G401 (cell line): Measurements from ENCODE around the gene COL23A1. TPM values are rescaled to one million over a fixed set of nuclear protein-coding genes. Genes with fewer than 3 reads are reported as not detected.
"Not testable (repeated sequence)": the region's sequence is repeated elsewhere in the genome, so short reads cannot be mapped to it uniquely, and the experiment has no call there.

ENCODE experiments used
- DNase-seq: peaks from one replicate; pipeline ENCODE4 v3.0.0-alpha.2; 2015; ENCODE audit warnings: low spot score
- in situ Hi-C: cut with HindIII; loops from 2 replicates; pipeline ENCODE4 v1.10.0; 2016; ENCODE audit warnings: low sequenced_read_pairs, mixed read lengths
- total RNA-seq: library from RNA; depleted of rRNA; stranded (reverse); fragments of >200 nt; shearing (Covaris generic); gene quantifications from 2 replicates; pipeline ENCODE4 v1.2.3, GENCODE V29; 2014

Gene COL23A1
- total RNA-seq, 1 experiment from 2014 or later: not detected

DNA sequence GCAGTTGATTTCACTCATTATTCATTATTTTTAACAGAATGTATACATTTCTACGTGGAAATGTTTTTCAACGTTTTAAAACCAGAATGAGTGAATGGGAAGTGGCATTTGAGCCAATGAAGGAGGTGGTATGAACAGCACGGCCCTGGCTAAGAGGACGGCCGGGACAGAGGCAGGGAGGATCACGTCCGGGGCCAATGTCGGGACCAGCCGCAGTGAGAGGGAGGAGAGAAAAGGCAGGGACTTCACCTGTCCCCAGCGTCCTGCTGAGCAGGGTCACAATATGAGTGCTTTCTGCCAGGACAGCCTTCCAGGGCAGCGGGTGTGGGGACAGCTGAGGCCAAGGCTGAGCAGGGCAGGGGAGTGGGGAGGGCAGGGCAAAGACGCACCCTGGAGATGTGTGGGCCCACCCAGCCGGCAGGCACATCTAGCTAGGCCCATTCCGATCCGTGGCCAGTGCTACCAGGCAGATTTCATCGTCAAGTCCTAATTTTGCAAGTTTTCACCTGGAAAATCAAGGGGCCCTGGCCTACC lies 209.6 kb downstream of the COL23A1 start:
- in situ Hi-C loops: no loop called here
- DNase-seq: no peak

- no peak for DNase-seq
- in situ Hi-C loops: no loop called here
These were observed 210.1 kb downstream of the COL23A1 start for GRCh38 chr5:178380086-178380485.

GRCh38 chr5:178378527-178379484 lies 211.4 kb downstream of the COL23A1 start:
- in situ Hi-C loops: no loop called here
- DNase-seq: no peak

DNA sequence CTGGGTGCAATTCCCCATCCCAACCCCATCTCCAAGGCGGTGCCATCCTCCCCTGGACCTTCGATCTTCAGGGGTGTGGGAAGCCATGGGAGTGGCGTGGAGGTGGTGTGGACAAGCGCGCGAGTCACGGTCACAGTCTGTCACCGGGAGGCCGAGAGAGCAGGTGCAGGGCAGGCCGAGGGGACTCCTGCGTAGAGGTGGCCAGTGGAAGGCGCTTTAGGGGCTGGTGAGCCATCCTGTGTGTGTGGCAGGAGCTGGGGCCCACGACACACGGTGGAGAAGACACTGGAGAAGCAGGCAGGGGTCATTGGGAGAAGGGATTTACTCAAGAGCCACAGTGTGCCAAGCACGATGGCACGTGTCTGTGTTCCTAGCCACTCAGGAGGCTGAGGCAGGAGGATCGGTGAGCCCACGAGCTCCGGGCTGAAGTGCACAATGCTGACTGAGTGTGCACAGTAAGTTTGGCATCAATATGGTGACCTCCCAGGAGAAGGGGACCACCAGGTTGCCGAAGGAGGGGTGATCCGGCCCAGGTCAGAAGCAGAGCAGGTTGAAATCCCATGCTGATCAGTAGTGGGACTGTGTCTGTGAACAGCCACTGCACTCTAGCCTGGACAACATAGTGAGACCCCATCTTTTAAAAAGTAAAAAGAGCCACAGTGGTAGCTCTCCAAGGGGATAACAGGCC lies 212.5 kb downstream of the COL23A1 start:
- in situ Hi-C loops: no loop called here
- DNase-seq: no peak

DNA sequence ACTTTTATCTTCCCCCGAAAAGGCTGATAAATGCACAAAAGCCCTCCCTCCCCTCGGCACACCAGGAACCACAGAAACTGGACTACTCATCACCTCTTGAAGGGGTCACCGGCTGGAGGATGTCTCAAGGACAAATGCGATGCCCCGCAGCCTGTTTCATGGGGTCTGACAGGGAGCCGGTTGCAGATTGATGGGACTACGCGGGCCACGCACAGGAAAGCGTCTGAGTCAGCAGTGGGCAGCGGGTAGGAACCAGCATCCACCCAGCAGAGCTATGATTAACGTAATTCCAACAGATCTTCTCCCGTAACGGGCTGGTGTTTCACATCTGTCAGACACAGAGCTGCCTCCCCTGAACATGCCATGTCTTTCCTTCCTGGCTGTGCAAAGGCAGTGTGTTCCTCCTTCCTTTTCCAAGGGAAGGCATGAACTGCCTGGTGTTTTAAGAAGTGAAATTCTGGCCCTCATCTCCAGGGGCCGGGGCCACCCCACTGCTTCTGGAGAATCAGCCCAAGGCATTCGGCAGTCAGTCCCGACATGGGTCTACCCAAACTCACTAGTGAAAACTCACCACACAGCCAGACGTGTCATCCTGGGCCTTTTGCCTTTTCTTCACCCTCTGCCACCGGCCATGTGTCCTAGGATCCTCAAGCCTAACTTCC lies 213.1 kb downstream of the COL23A1 start:
- no peak for DNase-seq

GRCh38 chr5:178375348-178375747 lies 214.8 kb downstream of the COL23A1 start:
- DNase-seq: no peak
- in situ Hi-C loops: no loop called here

More for the DNA sequence above, 213.1 kb downstream of the COL23A1 start:
- in situ Hi-C loops: no loop called here

DNA sequence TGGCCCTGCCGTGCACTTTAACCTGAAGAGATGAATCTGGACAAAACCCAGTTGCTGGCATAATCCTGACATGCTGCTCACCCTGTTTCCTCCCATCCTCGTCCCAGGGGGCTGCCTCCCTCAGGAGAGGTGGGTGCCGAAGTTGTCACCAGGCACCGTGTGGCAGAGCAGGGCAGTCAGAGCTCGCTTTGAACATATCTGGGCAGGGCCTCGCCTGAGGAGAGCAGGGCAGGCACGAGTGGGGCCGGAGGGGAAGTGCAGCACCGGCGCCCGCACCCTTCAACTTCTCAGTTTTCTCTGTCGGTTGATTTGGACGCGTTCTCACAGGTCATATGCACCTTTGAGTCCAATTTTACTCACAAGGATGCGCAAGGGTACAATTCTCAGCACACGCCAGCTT lies 216.5 kb downstream of the COL23A1 start:
- no peak for DNase-seq
- in situ Hi-C loops: no loop called here

GRCh38 chr5:178372142-178372571 lies 218.0 kb downstream of the COL23A1 start:
- in situ Hi-C loops: no loop called here
- no peak for DNase-seq

DNA sequence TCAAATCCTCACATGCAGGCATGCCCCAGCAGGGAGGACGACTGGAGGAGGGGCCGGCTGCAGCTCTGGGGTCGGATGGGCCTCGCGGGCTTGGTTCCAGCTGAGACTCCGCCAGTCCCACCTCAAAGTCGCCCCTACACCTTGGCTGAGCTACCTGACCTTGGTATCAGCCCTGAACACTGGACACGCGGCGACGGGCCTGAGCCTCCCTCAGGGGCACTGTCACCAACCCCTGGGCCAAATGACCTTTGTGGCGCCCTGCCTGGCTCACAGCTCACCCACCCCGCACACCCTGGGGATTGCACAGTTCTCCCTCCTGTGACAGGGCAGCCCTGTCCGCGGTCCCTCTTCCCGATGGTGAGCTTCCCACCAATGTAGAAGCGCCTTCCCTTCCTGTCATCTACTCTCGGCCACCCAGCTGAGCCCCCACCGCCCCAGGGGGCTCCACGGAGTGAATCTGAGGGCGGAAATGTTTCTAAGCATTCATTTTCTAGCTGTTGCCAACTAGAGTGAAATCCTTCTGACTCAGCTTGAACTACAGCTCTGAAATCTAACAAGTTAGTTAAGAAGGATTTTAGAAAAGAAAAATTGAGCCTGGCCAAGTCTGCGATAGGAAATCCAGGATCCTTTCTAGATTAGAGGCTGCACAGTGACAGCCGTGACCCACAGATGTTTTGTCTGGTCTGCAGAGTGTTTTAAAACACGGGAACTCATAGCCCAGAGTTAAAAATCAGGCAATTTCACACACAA lies 218.7 kb downstream of the COL23A1 start:
- DNase-seq: no peak
- in situ Hi-C loops: no loop called here

DNA sequence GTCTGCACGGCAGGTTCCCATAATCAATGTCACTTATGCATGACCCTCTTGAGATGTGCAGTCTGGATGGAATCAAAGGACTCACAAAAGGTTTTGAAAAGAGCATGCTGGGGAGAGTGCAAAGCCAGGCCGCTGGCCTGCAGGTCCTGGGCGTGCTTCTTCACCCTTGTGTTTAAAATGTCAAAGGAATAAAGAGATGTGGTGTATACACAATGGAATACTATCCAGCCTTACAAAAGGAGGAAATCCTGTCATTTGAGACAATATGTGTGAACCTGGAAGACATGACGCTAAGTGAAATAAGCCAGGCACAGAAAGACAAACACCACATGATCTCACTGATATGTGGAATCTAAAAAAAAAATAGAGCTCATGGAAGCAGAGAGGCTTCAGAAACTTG lies 220.1 kb downstream of the COL23A1 start:
- in situ Hi-C loops: no loop called here
- DNase-seq: no peak

- DNase-seq, in situ Hi-C loops: not testable (repeated sequence)
These were observed 220.7 kb downstream of the COL23A1 start for GRCh38 chr5:178369469-178369868.

GRCh38 chr5:178368716-178369300 lies 221.4 kb downstream of the COL23A1 start:
- in situ Hi-C loops: no loop called here
- DNase-seq: no peak

GRCh38 chr5:178368274-178368673 lies 221.9 kb downstream of the COL23A1 start:
- in situ Hi-C loops: no loop called here
- no peak for DNase-seq

GRCh38 chr5:178367736-178368120 lies 222.5 kb downstream of the COL23A1 start:
- DNase-seq: no peak
- in situ Hi-C loops: no loop called here

DNA sequence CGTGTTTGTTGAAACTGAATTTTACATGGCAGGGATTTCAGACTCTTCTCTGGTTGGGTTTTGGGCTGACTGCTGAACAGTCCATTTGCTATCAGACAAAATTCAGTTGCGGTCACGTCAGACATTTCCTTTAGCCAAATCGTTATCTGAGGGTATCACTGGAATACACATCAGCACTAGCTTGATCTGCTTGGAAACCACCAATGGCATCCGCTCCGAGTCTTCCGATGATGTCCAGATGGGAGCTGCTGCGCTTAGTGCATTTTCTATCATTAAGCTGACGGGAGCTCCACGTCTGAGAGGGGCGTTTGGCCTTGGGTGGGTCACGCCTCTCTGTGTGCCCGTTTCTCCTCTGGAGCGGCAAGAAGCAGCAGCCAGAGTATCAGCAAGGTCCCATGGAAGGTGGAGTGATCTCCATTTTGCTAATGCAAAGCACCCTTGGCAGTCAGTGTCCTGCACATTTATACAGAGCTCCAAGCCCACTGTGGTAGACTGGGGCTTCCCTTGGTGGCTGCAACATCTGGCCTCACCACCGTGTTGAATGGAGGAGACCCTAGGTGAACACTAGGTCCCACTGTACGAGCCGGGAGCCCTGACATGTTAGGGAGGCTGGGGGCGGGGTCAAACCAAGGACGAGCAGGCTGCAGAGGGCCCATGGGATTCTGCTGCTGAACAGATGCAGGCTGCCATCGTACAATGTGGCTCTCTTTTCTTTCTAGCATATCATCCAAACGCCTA lies 223.0 kb downstream of the COL23A1 start:
- in situ Hi-C loops: no loop called here
- DNase-seq: no peak

DNA sequence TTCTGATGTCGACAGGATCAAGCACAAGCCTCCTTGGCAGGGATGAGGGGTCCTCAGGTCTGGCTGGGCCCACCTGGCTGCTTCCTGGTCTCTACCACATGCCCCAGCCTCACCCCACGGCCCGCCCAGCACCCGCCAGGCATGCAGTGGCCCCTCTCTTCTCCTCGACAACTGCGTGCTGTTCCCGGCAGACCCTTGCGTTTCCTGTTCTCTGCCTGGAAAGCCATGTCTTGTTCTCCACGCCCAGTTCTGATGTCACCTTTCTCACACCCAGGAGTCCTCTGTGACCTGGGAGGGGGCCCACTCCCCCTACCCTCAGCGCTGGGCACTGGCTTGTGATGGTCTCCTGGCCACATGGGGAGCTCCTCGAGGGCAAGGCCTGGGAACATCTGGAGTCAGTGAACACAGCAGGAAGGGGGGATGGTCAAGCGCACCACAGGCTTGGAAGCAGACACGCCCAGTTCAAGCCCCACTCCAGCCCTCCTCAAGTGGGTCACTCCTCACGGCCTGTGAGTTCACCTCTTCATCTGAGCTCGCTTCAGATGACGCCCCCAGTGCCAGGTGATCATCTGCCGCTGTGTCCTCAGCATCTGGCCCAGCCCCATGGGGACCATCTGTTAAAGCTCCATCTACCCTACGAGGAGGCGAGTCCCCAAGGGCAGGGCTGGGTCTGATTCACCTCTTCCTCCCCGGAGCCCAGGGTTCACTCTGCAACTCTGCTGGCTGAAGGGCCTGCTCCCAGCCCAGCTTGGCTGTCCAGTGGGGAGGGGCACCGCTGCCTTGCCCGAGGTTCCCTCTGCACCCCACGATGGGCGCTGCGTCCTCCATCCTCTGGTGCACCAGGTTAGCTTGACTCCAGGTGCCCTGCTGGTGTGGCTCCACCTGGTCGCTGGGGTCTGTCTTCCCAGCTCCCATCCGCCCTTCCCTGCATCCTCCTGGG lies 224.4 kb downstream of the COL23A1 start:
- in situ Hi-C loops: no loop called here

GRCh38 chr5:178364326-178364675 lies 225.9 kb downstream of the COL23A1 start:
- in situ Hi-C loops: no loop called here
- no peak for DNase-seq

More for the DNA sequence above, 224.4 kb downstream of the COL23A1 start:
- DNase-seq: no peak
